GM19468 (cell line): ENCODE data around the gene ZNF718.
"Not testable (repeated sequence)": the region's sequence is repeated elsewhere in the genome, so short reads cannot be mapped to it uniquely, and the experiment has no call there.

Source experiments
- ATAC-seq: cut with Tn5 transposase; IDR thresholded peaks from one replicate; pipeline ENCODE4 v1.9.1; 2021; ENCODE audit warnings: mild to moderate bottlenecking, moderate library complexity, moderate number of reproducible peaks; ENCODE audit not compliant: unreplicated experiment; ENCODE audit errors: extremely low read depth

Gene ZNF718

DNA sequence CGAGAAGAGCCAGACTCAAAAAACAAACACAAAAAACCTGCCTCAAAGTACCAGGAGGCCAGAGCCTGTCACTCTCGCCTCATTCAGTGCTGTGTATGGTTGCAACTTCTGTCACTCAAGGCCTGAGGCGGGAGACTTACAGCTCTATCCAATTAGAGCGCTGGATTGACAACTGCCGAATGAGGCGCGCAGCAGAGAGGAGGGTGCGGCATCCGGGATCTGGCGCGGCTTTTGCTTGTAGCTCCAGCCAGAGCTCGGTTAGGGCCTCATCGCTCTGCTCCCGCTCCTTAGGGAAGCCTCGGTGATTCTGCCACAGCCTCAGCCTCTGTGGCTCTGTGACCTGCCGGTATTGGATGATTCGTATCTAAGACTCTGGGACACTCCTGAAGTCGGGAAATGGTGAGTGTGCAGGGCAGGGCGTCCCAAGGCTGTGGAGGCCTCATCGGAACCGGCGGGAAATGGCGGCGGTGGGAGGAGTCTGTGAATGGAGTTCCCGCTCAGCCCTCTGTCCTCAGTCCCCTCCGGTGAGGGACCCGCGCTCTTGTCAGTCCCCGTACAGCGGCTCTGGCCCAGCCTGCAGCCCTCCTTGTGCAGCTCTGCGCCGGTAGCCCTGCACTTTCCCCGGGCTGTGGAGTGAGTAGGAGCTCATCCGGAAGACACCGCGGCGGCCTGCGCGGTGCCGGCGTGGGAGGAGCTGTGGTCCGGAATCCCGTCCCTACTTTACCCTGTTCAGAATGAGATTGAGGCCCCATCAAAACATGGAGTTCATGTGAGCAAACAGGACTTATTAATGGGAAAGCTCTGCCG is at the start of gene ZNF718:
Gene ZNF718 (plus strand): TSS at position 227 of the 807 bp plus-strand sequence. CDS start 170 bp downstream, at position 397.
- ATAC-seq: peak; percentile 100

DNA sequence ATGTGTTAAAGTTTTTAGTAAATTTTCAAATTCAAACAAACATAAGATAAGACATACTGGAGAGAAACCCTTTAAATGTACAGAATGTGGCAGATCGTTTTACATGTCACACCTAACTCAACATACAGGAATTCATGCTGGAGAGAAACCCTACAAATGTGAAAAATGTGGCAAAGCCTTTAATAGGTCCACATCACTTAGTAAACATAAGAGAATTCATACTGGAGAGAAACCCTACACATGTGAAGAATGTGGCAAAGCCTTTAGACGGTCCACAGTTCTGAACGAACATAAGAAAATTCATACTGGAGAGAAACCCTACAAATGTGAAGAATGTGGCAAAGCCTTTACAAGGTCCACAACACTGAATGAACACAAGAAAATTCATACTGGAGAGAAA is 38.4 kb upstream of the ZNF718 start:
- ATAC-seq: no peak

DNA sequence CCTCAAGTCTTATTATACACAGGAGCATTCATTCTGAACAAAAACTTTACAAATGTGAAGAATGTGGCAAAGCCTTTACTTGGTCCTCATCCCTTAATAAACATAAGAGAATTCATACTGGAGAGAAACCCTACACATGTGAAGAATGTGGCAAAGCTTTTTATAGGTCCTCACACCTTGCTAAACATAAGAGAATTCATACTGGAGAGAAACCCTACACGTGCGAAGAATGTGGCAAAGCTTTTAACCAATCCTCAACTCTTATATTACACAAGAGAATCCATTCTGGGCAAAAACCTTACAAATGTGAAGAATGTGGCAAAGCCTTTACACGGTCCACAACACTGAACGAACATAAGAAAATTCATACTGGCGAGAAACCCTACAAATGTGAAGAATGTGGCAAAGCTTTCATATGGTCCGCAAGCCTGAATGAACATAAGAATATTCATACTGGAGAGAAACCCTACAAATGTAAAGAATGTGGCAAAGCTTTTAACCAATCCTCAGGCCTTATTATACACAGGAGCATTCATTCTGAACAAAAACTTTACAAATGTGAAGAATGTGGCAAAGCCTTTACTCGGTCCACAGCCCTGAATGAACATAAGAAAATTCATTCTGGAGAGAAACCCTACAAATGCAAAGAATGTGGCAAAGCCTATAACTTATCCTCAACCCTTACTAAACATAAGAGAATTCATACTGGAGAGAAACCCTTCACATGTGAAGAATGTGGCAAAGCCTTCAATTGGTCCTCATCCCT is 37.6 kb upstream of the ZNF718 start:
- ATAC-seq: not testable (repeated sequence)

DNA sequence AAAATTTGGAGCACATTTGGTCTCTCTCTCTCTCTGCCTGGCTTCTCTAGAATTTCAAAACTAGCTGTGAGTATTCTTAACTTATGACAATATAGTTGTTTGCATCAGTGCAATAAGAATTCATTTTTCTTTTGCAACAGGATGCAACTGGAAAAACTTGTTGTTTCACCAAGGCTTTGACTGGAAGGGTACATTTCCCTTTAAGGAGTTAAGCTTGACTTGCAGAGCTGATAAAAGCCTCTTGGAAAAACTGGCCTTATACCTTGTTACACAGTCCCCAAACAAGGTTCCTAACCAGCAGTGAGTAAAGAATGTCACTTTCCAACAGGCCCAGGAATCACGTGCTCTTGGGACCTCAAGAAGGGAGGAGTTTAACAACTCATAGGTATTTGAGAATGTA is 25.9 kb upstream of the ZNF718 start:
- ATAC-seq: no peak

DNA sequence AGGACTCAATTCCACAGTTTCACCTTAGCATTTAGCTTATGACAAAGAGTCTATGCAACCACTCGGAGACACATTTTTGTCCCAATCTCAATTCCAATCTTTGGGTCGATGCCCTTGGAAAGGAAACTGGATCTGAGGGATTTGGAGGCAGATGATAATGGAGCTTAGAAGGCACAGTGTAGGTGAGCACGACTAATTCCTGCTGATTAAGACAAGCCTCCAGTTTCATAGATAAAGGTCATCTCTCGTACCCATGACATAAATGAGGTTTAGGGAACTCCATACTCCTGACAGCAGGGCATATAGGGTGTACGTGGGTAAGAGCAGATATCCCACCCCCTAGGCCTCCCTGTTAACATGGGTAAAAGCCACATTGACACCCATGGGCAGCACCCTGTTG is 24.4 kb upstream of the ZNF718 start:
- ATAC-seq: no peak

DNA sequence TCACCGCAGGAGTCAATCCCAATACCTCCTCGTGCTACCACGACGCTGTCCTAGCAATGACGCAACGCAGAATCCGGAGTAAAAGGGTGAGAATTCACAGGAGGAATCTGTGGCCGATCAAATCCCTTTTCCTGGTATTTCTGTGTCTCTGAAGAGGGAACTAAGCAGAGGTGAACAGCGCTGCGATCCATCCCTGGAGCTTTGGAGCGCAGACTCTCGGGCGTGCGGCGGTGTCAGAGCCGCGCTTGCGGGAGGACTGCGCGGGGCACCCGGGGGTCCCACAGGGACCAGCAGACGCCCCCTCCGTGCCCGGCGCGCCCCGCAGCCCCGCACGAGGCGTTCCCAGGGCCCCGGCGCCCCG is 17.2 kb upstream of the ZNF718 start:
- ATAC-seq: no peak

DNA sequence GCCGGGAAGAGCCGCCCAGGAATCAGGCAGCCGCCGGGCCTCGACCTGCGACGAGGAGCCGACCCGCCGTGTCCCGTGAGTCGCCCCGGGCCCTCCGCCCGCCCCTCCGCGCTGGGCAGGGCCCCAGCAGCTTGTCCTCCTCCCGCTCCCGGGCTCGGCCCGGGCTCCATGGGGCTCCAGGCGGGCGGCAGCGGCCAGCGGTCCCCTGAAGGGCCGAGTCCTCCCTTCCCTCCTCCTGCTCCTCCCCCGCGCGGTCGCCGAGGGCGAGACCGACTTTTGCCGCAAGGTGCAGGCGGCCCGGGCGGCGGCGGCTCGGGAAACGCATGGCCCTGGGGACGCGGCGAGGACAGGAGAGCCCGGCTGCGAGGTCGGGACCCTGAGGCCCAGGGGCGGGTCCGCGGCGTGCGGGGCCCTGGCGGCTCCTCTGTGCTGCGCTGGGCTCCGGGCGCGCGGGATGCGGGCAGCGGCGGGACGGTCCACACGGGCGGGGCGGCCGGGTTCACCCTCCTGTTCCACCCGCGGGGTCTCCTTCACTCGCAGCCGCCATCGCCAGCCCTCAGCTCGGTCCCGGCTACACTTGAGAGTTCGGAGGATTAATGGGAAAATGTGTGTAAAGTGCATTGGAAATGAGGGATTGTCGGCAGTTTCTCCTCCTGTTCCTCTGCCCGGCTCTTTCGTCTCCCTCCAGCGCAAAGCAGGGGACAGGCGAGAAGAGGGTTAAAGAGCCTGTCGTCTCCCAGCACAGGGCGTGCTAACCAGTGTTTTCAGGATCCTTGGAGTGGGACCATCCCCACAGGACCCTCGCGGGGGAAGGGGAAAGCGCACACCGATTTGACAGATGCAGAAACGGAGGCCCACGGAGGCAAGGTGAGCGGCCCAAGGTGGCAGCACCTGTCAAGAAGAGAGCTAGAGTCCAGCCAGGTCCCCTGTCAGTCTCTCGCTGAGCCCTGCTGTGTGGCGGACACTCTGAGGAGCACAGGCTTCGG is 16.6 kb upstream of the ZNF718 start:
- ATAC-seq: no peak

DNA sequence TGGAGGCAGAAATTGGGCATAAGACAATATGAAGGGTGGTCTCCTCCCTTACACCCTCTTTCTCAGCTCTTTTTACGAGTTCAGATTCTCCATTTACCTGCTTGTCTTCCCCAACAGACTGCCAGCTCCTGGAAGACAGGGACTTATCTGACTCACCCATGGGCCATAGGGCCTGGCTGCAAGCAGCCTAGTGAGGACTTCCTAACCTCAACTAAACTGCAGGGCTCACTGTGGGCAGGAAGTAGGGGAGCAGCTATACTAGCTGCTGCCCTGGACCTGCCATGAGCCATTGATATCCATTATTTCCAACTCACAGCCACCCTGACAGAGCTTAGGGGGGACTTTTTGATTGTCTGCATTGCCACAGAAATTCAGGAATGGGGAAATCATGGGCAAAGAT is 11.5 kb upstream of the ZNF718 start:
- ATAC-seq: no peak

DNA sequence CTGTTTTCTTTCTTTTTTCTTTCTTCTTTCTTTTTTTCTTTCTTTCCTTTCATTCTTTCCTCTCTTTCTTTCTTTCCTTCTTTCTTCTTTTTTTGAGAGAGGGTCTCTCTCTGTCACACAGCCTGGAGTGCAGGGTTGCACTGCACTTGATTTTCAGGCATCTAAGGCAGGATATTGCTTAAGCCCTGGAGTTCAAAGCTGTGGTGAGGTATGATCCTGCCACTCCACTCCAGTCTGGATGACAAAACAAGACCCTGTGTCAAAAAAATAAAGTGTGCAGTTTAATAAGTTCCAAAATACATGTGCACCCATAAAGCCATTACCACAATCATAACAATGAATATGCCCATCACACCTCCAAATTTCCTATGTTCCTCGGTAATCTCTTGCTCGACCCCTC is 10.6 kb upstream of the ZNF718 start:
- ATAC-seq: no peak

DNA sequence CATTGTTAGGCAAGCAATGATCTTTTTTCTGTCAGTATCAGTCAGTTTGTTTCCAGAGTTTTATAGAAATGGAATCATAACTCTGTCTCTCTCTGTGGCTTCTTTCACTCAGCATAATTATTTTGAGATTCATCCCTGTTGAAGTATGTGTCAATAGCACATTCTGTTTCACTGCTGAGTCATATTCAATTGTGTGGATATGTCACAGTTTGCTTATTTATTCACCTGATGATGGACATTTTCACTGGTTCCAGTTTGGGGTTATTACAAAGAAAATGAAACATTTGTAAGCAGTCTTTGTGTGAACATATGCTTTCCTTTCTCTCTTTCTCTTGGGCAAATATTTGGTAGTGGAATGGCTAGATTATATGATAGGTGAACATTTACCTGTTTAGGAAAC is 10.2 kb upstream of the ZNF718 start:
- no peak for ATAC-seq

DNA sequence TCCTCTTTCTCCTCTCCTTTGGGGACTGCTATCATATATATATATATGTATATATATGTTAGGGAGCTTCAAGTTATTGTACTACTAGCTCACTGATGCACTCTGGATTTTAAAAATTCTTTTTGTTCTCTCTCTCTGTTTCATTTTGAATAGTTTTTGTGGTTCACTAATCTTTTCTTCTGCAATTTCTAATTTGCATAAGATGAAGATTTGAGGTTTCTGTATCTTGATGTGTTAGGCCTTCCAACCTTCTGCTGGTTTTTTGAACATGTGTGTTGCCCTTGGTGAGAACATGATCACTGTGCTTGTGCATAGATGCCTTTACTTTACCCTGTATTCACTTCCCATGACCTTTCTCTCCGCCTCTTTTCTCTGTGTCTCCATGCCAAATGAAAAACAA is 7.8 kb upstream of the ZNF718 start:
- ATAC-seq: no peak

DNA sequence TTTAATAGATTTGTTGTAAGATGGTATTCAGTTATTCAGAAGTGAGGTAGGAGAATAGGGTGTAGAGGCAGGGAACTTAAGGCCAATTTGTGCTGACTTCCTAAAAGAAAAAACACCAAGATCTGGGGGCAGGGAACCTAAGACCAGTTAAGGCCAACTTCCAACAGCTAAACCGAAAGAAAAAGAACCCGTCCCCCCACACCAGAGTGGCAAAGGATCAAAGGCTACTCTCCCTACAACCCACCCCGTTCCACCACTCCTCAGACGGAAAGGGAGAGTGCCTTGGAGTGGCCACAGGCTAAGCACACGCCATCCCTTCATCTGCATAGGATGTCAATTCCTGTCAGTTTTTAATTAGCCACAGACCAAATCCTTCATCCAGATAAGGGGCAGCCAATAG is 3.7 kb upstream of the ZNF718 start:
- ATAC-seq: no peak

DNA sequence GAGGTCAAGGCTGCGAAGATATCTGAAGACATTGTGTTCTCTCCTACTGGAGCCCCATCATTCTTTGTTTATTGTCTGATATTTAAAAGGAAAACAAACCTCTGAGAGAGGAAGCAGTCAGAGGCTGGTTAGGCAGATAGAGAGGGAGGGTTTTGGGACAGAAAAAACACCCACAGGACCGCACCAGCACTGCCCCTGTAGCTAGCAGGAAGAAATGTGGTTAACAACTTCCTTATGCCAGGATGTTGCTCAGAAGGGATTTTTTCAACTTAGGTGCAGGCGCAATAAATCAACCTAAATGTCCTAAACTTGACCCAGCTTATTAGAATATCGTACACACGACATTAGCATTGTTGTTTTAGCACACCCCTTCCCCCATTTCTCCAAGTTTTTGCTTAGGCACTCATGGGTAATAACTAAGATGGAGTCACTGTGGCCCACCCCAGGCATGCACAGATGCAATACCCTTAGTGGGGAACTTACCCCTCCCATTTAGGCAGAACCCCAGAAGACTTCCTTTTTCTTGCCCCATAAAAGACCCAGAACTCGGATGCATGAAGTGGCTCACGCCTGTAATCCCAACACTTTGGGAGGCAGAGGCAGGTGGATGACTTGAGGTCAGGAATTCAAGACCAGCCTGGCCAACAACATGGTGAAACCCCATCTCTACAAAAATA is 2.8 kb upstream of the ZNF718 start:
- no peak for ATAC-seq

DNA sequence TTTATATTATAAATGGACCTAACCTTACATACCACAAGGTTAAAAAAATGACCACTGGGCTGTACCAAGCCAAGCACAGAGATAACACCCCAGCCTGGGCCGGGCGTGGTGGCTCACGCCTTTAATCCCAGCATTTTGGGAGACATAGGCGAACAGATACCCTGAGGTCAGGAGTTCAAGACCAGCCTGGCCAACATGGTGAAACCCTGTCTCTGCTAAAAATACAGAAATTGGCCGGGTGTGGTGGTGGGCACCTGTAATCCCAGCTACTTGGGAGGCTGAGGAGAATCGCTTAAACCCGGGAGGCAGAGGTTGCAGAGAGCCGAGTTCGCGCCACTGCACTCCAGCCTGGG is 403 bp upstream of the ZNF718 start:
- not testable (repeated sequence) for ATAC-seq

DNA sequence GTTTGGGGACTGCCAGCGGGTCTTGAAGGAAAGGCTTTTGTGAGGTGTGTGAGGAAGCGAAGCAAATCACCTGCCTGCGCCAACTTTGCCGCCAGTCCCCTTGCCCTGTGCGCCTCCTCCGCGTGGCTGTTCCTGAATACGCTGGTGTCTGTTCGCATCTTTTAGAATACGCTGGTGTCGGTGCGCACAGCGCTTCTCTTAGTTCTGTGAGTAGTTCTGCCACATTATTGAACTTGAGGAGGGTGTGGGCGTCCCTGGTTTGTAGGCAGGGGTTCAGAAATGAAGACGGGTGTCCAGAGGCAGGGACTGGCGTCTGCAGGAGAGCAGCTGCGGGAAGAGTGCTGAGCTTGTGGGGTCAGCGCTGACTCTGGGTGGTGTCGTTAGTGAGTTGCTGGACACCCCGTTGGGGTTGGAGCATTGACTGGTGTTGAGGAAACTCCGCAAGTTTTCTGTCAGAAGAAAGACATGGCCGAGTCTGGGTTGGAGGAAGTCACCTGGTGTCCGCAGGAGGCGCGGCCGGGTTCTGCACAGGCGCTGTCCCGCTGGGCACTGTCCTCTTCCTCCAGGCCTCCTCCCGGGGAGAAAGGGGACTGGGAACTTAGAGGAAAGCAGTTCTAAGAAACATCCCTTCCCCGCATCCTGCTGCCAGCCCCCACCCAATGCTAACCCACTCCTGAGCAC is 930 bp downstream of the ZNF718 start:
- ATAC-seq: no peak

DNA sequence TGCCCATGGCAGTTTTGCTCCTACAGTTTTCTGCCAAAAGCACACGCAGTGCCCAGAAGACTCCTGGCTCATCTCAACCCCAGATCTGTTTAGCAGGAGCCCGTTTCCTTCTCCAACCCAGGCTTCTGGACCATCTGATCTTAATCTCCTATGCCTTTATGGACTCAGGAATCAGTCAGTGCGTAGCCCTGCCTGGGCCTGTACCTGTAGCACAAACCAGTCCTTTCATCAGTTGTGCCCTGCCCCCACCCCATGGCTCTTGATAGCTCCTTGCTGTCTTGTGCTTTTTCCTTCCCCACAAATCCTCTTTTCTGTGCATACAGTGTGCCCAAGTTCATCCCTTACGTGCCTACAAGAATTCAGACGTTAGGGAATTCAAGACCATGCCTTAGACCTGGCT is 1.5 kb downstream of the ZNF718 start:
- no peak for ATAC-seq

DNA sequence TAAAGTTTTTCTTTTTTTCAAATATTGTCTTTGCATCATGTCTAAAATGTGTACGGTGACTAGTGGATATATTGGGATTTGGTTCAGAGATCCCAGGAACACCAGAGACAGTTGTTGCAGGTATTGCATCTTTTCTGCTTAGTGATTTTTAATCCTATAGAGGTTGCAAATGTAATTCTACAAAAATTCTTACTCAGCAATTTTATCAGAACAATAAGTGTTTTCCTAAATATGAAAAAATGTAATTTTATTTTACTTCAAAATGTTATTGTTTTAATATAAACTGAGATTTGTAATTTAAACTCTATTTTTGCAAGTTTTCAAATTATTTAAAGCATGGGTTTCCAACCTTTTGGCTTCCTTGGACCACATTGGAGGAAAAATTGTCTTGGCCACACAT is 8.2 kb downstream of the ZNF718 start:
- no peak for ATAC-seq

DNA sequence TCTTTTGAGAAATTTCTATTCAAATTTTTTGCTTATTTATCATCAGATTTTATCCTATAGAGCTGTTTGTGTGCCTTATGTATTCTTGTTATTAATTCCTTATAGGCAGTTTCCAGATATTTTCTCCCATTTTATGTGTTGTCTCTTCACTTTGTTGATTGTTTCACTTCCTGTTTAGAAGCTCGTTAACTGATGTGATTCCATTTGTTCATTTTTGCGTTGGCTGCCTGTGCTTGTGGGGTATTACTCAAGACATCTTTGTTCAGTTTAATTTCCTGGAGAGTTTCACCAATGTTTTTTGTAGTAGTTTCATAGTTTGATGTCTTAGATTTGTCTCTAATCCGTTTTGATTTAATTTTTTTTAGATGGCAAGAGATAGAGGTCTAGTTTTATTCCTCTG is 14.6 kb downstream of the ZNF718 start:
- no peak for ATAC-seq

DNA sequence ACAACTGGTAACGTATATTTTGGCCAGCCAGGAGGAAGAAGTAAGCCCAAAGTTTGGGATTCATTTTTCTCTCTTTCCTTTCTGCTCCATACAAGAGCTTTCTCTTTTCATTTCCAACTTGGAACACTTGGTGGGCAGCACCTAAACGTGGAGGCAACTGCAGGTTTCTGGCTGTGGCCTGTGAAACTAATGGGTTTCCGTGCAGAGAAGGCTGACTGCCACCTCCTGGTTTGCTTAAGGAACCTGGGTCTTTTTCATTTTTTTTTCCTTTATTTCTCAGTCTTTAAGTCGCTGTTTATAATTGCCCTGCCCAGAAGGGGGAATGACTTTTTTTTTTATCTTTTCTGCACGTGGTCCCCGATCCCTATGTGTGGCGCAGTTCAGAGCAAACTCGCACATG is 15.4 kb downstream of the ZNF718 start:
- ATAC-seq: no peak

DNA sequence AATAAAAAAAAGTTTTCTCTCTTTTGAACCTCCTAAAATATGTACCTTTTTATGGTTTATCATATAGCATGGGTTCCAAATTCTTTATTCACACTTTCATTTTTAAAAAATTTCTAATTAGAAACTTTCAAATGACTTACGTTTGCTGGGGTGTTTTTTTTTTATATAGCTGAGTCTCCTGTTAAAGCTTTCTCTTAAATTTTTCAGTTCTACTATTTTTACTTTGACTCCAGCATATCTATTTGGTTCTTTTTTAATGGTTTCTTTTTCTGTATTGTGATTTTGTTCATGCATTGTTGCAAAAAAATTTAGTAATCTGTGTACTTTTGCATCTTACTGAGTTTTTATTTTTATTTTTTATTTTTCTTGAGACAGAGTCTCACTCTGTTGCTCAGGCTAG is 22.3 kb downstream of the ZNF718 start:
- no peak for ATAC-seq
